ENCODE measurements around the gene ORC3.

- TF ChIP-seq GATA2 (IDR thresholded peaks at IDR 0.05; ENCODE audit: low read depth, low read length) (no peak), GATA3 (IDR thresholded peaks at IDR 0.05; ENCODE audit: low read depth, low read length) (no peak)
Observed at GRCh38 chr6:87541041-87541440, 48.9 kb upstream of the ORC3 start.
